ENCODE data around the gene RGS11.

Gene RGS11

DNA sequence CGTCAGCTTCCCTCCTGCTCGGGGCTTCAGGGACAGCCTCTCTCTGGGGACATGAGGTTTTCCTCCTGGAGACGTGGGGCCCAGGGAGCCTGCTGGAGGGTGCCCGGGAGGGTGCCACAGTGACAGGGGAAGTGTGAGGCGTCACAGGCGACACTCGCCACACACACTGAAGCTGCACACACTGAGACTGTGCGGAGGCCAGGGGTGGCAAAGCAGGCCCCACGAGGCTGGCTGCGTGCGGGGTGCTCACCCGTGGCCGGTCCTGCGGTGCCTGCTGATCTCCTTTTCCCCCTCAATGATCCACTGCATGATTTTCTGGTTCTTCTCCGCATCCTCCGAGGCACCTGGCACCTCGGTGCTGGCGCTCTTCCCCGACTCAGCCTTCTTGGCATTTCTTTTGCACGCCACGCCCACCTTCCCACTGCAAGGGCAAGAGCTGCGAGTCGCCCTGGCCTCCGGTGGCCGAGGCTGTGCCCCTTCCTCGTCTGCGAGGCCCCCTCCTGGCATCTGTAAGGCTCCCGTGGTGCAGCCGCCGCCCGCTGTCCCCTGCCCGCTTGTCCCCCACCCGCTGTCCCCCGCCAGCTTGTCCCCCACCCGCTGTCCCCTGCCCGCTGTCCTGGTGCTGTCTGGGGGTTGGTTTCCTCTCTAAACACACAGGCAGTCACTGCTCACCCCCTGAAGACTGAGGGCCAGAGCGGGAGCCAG, 21.2 kb upstream of the RGS11 start:
- H3K79me2 ChIP-seq (ENCODE audit: control insufficient read depth, insufficient read depth, low read length, poor library complexity): no peaks in the 10 kb centered on the region
- H3K4me2 ChIP-seq (ENCODE audit: low read length): no peak overlapping the region
- H4K12ac ChIP-seq (ENCODE audit: low read depth, low read length): no peak overlapping the region
- no peak overlapping the region for H3K4ac ChIP-seq (ENCODE audit: low read depth, low read length)
- no peak overlapping the region for H4K91ac ChIP-seq (ENCODE audit: low read depth, low read length)
- H2AFZ ChIP-seq (ENCODE audit: insufficient read depth, low read length, poor library complexity): no peak overlapping the region
- peaks cover 44 to 46% of the 10 kb centered on the region in 2 experiments for H3K36me3 ChIP-seq (ENCODE audit: control insufficient read depth in 1 of 2, insufficient read depth in 2 of 2, low read length in 2 of 2)
- no CpG with 5 or more reads among the region's 37 CpGs for WGBS (ENCODE audit: extremely low coverage, insufficient coverage, insufficient read length)
- no peaks in the 10 kb centered on the region for H3K27me3 ChIP-seq (ENCODE audit: insufficient read depth, low read length)
- no peak overlapping the region for H3K9ac ChIP-seq (ENCODE audit: low read length)
- H3K18ac ChIP-seq (ENCODE audit: low read length): no peak overlapping the region
- no peak overlapping the region for H4K8ac ChIP-seq (ENCODE audit: low read depth, low read length)
- no peak overlapping the region for H2BK12ac ChIP-seq (ENCODE audit: low read length)
- no peak overlapping the region for H2BK5ac ChIP-seq (ENCODE audit: low read depth, low read length, poor library complexity)
- no peak for DNase-seq
- peaks cover 3% of the 10 kb centered on the region for H3K9me3 ChIP-seq (ENCODE audit: insufficient read depth, low read depth, low read length)
- no peak overlapping the region for H3K14ac ChIP-seq (ENCODE audit: low read length)
- H3K23ac ChIP-seq (ENCODE audit: low read length): no peak overlapping the region
- no peak overlapping the region for H2BK120ac ChIP-seq (ENCODE audit: insufficient read depth, low read length, poor library complexity)
- no peaks in the 10 kb centered on the region for H3K4me1 ChIP-seq (ENCODE audit: control insufficient read depth in 1 of 2, insufficient read depth in 2 of 2, low read length in 2 of 2)
- H2AK5ac ChIP-seq (ENCODE audit: low read length): no peak overlapping the region
- H3K27ac ChIP-seq (ENCODE audit: low read depth, low read length): no peak overlapping the region
- H3K4me3 ChIP-seq (ENCODE audit: low read depth, low read length): no peak overlapping the region
- H3K79me1 ChIP-seq (ENCODE audit: low read length): no peaks in the 10 kb centered on the region

DNA sequence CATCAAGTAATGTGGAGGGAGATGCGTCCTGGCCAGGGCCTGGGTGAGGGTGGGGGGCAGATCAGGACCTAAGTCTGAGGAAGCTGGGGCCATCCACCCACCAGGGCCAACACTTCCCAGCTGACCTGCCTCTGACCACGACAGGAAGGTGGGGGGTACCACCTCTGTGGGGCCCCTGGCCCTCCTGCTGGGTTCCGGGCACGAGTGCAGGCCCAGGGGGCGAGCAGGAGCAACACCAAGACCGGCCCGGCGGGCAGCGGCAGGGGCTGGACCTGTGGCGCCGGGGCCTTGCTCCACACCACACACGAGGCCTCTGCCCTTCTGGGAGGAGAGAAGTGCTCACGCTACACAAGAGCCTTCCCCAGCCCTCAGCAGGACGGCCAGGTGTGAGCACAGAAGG, 20.5 kb upstream of the RGS11 start:
- Histone ChIP-seq H3K4me1 (ENCODE audit: control insufficient read depth in 1 of 2, insufficient read depth in 2 of 2, low read length in 2 of 2) (no peaks in the 10 kb centered on the region), H4K8ac (ENCODE audit: low read depth, low read length) (no peak overlapping the region), H3K18ac (ENCODE audit: low read length) (no peak overlapping the region), H3K14ac (ENCODE audit: low read length) (no peak overlapping the region), H3K27ac (ENCODE audit: low read depth, low read length) (no peak overlapping the region), H3K36me3 (ENCODE audit: control insufficient read depth in 1 of 2, insufficient read depth in 2 of 2, low read length in 2 of 2) (peaks cover 46 to 47% of the 10 kb centered on the region in 2 experiments), H3K4me2 (ENCODE audit: low read length) (no peak overlapping the region), H3K4ac (ENCODE audit: low read depth, low read length) (no peak overlapping the region), H2AFZ (ENCODE audit: insufficient read depth, low read length, poor library complexity) (no peak overlapping the region), H3K9me3 (ENCODE audit: insufficient read depth, low read depth, low read length) (peaks cover 3% of the 10 kb centered on the region), H2AK5ac (ENCODE audit: low read length) (no peak overlapping the region), H4K91ac (ENCODE audit: low read depth, low read length) (no peak overlapping the region), H2BK5ac (ENCODE audit: low read depth, low read length, poor library complexity) (no peak overlapping the region), H2BK12ac (ENCODE audit: low read length) (no peak overlapping the region), H3K4me3 (ENCODE audit: low read depth, low read length) (no peak overlapping the region), H3K9ac (ENCODE audit: low read length) (no peak overlapping the region), H3K79me2 (ENCODE audit: control insufficient read depth, insufficient read depth, low read length, poor library complexity) (no peaks in the 10 kb centered on the region), H4K12ac (ENCODE audit: low read depth, low read length) (no peak overlapping the region), H3K27me3 (ENCODE audit: insufficient read depth, low read length) (no peaks in the 10 kb centered on the region), H3K23ac (ENCODE audit: low read length) (no peak overlapping the region), H2BK120ac (ENCODE audit: insufficient read depth, low read length, poor library complexity) (no peak overlapping the region), H3K79me1 (ENCODE audit: low read length) (no peaks in the 10 kb centered on the region)
- WGBS (ENCODE audit: extremely low coverage, insufficient coverage, insufficient read length): no CpG with 5 or more reads among the region's 14 CpGs
- DNase-seq: no peak

DNA sequence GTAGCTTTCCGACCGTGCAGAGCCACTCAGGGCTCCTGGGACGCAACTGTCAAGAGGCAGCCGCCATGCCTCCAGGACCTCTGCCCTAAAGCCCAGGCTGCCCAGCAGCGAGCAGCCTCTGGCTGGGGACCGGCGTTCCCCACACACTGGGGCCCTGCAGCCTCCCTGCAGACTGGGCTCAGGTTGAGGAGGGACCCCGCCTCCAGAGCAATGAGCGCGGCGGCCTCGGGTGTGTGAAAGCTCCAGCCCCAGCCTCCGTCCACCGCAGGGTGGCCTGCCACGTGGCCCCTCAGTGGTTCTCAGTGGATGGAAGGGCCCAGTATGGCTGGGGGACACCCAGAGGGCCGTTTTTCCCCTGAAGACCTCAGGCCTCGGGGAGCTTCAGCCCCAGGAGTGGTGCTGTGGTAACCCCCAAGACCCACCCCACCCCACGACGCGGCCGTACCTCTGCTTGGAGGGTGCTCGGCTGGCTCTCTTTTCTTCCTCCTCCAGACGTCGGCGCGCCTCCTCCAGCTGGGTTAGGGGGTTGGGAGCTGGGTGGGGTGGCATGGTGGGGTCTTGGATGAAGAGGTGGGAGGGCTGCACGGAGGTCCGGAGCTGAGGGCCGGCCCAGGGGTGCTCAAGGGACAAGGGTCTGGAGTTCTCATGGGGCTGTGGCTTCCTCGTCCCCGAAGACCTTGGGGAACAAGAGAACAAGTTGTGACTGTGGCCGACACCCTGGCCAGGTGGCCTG, 17.5 kb upstream of the RGS11 start:
- Histone ChIP-seq H3K23ac (ENCODE audit: low read length) (no peak overlapping the region), H3K36me3 (ENCODE audit: control insufficient read depth in 1 of 2, insufficient read depth in 2 of 2, low read length in 2 of 2) (peaks cover 68 to 71% of the 10 kb centered on the region in 2 experiments), H3K9ac (ENCODE audit: low read length) (no peak overlapping the region), H2BK12ac (ENCODE audit: low read length) (no peak overlapping the region), H4K12ac (ENCODE audit: low read depth, low read length) (no peak overlapping the region), H3K18ac (ENCODE audit: low read length) (no peak overlapping the region), H3K14ac (ENCODE audit: low read length) (no peak overlapping the region), H3K27ac (ENCODE audit: low read depth, low read length) (no peak overlapping the region), H2BK120ac (ENCODE audit: insufficient read depth, low read length, poor library complexity) (no peak overlapping the region), H3K79me2 (ENCODE audit: control insufficient read depth, insufficient read depth, low read length, poor library complexity) (no peaks in the 10 kb centered on the region), H3K79me1 (ENCODE audit: low read length) (no peaks in the 10 kb centered on the region), H2AK5ac (ENCODE audit: low read length) (no peak overlapping the region), H2BK5ac (ENCODE audit: low read depth, low read length, poor library complexity) (no peak overlapping the region), H3K27me3 (ENCODE audit: insufficient read depth, low read length) (no peaks in the 10 kb centered on the region), H3K4me3 (ENCODE audit: low read depth, low read length) (no peak overlapping the region), H3K4ac (ENCODE audit: low read depth, low read length) (no peak overlapping the region), H4K91ac (ENCODE audit: low read depth, low read length) (no peak overlapping the region), H3K4me1 (ENCODE audit: control insufficient read depth in 1 of 2, insufficient read depth in 2 of 2, low read length in 2 of 2) (no peaks in the 10 kb centered on the region), H3K4me2 (ENCODE audit: low read length) (no peak overlapping the region), H2AFZ (ENCODE audit: insufficient read depth, low read length, poor library complexity) (no peak overlapping the region), H4K8ac (ENCODE audit: low read depth, low read length) (no peak overlapping the region), H3K9me3 (ENCODE audit: insufficient read depth, low read depth, low read length) (peaks cover 5% of the 10 kb centered on the region)
- WGBS (ENCODE audit: extremely low coverage, insufficient coverage, insufficient read length): no CpG with 5 or more reads among the region's 32 CpGs
- no peak for DNase-seq

DNA sequence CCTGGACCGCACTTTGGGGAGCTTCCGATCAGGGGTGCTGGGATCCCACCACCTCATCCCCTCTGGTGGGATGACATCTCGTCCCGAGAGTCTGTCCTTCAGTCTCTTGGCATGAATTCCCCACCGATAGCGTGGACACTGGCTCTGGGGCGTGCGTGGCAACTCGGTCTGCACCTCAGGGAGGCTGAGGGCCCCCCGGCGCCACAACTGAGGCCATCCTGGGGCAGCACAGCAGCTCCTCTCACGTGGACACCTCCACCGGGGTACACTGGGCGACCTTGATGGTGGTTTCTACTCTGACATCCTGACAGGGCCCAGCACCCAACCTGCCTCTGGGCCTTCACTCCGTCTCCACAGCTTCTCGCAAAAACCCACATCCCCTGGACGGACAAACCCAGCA, 15.8 kb upstream of the RGS11 start:
- no peak overlapping the region for H3K18ac ChIP-seq (ENCODE audit: low read length)
- no peak overlapping the region for H2BK120ac ChIP-seq (ENCODE audit: insufficient read depth, low read length, poor library complexity)
- H2AFZ ChIP-seq (ENCODE audit: insufficient read depth, low read length, poor library complexity): no peak overlapping the region
- no peaks in the 10 kb centered on the region for H3K27me3 ChIP-seq (ENCODE audit: insufficient read depth, low read length)
- H3K4ac ChIP-seq (ENCODE audit: low read depth, low read length): no peak overlapping the region
- H2AK5ac ChIP-seq (ENCODE audit: low read length): no peak overlapping the region
- H3K79me2 ChIP-seq (ENCODE audit: control insufficient read depth, insufficient read depth, low read length, poor library complexity): no peaks in the 10 kb centered on the region
- no CpG with 5 or more reads among the region's 17 CpGs for WGBS (ENCODE audit: extremely low coverage, insufficient coverage, insufficient read length)
- H3K36me3 ChIP-seq (ENCODE audit: control insufficient read depth in 1 of 2, insufficient read depth in 2 of 2, low read length in 2 of 2): peaks cover 64 to 70% of the 10 kb centered on the region in 2 experiments
- no peak overlapping the region for H4K8ac ChIP-seq (ENCODE audit: low read depth, low read length)
- H2BK5ac ChIP-seq (ENCODE audit: low read depth, low read length, poor library complexity): no peak overlapping the region
- H3K27ac ChIP-seq (ENCODE audit: low read depth, low read length): no peak overlapping the region
- no peak overlapping the region for H4K12ac ChIP-seq (ENCODE audit: low read depth, low read length)
- H3K79me1 ChIP-seq (ENCODE audit: low read length): no peaks in the 10 kb centered on the region
- H2BK12ac ChIP-seq (ENCODE audit: low read length): no peak overlapping the region
- H3K23ac ChIP-seq (ENCODE audit: low read length): no peak overlapping the region
- no peaks in the 10 kb centered on the region for H3K4me1 ChIP-seq (ENCODE audit: control insufficient read depth in 1 of 2, insufficient read depth in 2 of 2, low read length in 2 of 2)
- DNase-seq: no peak
- H3K9me3 ChIP-seq (ENCODE audit: insufficient read depth, low read depth, low read length): peaks cover 4% of the 10 kb centered on the region
- no peak overlapping the region for H3K4me2 ChIP-seq (ENCODE audit: low read length)
- H4K91ac ChIP-seq (ENCODE audit: low read depth, low read length): no peak overlapping the region
- H3K4me3 ChIP-seq (ENCODE audit: low read depth, low read length): no peak overlapping the region
- H3K14ac ChIP-seq (ENCODE audit: low read length): no peak overlapping the region
- H3K9ac ChIP-seq (ENCODE audit: low read length): no peak overlapping the region
